IgD-negative memory B cell (primary cell): Measurements from ENCODE around the gene KIF17. TPM values are rescaled to one million over a fixed set of nuclear protein-coding genes. Genes with fewer than 3 reads are reported as not detected.

Source experiments
- H3K27ac Mint-ChIP-seq, 3 donors: one replicate each; pipeline ENCODE4 v1.8.0; 2020 to 2022; ENCODE audit warnings: mild to moderate bottlenecking in 3 of 3, mixed read lengths in 3 of 3, moderate library complexity in 1 of 3
- H3K27me3 Mint-ChIP-seq: one replicate; pipeline ENCODE4 v1.8.0; 2021; ENCODE audit warnings: mixed read lengths
- H3K36me3 Mint-ChIP-seq: one replicate; pipeline ENCODE4 v1.8.0; 2020; ENCODE audit warnings: mild to moderate bottlenecking, mixed read lengths
- H3K4me1 Mint-ChIP-seq, 3 donors: one replicate each; pipeline ENCODE4 v1.8.0; 2020 to 2022; ENCODE audit warnings: mixed read lengths in 3 of 3, mild to moderate bottlenecking in 1 of 3
- H3K4me3 Mint-ChIP-seq, 4 donors: one replicate each; pipeline ENCODE4 v1.8.0; 2020 to 2022; ENCODE audit warnings: mild to moderate bottlenecking in 4 of 4, mixed read lengths in 4 of 4, moderate library complexity in 3 of 4
- H3K9me3 Mint-ChIP-seq, 3 donors: one replicate each; pipeline ENCODE4 v1.8.0; 2020 to 2021; ENCODE audit warnings: mixed read lengths in 3 of 3, mild to moderate bottlenecking in 1 of 3
- polyA plus RNA-seq: library from polyadenylated mRNA; unstranded; fragments of 300-500 nt; fragmentation: Illumina TruSeq; gene quantifications from one replicate; pipeline ENCODE4 v1.2.3, GENCODE V29; 2021

Gene KIF17
- polyA plus RNA-seq, 1 donor from 2014 or later = not detected

GRCh38 chr1:20710469-20711284 is 7.1 kb downstream of the KIF17 start:
- Mint-ChIP-seq H3K4me1 (no peaks in the 10 kb centered on the region), H3K4me3 (no peak overlapping the region), H3K27me3 (peaks cover 10% of the 10 kb centered on the region), H3K9me3 (peaks cover 0 to 2% (median 0%) of the 10 kb centered on the region in 3 donors), H3K36me3 (no peaks in the 10 kb centered on the region), H3K27ac (peak overlapping the region in 1 of 3 donors; percentile 35)

DNA sequence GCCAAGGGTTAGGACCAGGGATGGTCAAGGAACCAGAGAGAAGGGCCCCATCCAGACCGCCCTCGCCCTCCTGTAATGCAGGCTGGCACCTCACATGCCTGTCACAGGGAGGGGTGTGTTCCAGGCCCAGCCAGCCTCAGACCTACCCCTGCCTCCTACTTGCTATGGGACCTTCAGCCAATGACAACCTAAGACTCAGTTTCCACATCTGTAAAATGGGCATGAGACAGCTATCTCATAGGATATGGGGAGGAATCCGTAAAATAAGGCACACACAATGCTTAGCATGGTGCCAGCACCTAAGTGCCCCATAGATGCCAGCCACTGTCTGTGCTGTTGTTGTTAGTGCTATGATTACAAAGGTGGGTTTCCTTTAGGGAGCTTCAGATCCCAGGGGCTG is 7.9 kb downstream of the KIF17 start:
- no peak overlapping the region for H3K27ac Mint-ChIP-seq
- peaks cover 7% of the 10 kb centered on the region for H3K27me3 Mint-ChIP-seq
- H3K4me1 Mint-ChIP-seq = no peaks in the 10 kb centered on the region
- H3K4me3 Mint-ChIP-seq = no peak overlapping the region
- H3K9me3 Mint-ChIP-seq = peaks cover 0 to 2% (median 0%) of the 10 kb centered on the region in 3 donors
- no peaks in the 10 kb centered on the region for H3K36me3 Mint-ChIP-seq

DNA sequence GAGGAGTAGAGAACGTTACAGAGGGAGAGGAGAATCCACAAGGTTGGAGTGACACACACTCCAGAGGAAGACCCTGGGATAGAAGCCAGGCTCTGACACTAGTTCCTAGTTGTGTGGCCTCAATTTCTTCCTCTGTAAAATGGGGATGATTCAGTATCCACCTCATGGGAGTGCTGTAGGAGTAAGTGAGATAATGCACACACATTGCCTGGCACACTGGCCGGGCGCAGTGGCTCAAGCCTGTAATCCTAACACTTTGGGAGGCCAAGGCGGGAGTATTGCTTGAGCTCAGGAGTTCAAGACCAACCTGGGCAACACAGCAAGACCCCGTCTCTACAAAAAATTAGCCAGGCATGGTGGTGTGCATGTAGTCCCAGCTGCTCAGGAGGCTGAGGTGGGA is 8.9 kb downstream of the KIF17 start:
- no peak overlapping the region for H3K27ac Mint-ChIP-seq
- H3K36me3 Mint-ChIP-seq = no peaks in the 10 kb centered on the region
- no peak overlapping the region for H3K4me3 Mint-ChIP-seq
- H3K27me3 Mint-ChIP-seq = peaks cover 7% of the 10 kb centered on the region
- H3K4me1 Mint-ChIP-seq = no peaks in the 10 kb centered on the region
- H3K9me3 Mint-ChIP-seq = peaks cover 0 to 2% (median 0%) of the 10 kb centered on the region in 3 donors

DNA sequence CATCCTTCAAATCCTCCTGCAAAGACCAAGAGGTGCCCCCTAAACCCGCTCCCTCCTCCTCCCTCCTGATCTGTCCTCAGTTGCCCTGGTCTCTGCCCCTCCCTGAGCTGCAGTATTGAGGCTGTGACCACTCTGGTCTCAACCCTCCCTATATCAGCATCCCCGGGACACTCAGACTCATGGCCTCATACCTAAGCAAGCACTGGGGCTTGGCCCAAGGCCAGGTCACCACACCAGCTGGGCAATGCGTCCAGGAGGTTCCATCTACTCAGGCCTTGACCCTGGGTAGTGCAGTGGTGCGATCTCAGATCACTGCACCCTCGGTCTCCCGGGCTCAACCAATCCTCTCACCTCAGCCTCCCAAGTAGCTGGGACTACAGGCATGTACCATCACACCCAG is 9.8 kb downstream of the KIF17 start:
- no peaks in the 10 kb centered on the region for H3K36me3 Mint-ChIP-seq
- no peaks in the 10 kb centered on the region for H3K4me1 Mint-ChIP-seq
- peaks cover 0 to 2% (median 0%) of the 10 kb centered on the region in 3 donors for H3K9me3 Mint-ChIP-seq
- no peak overlapping the region for H3K4me3 Mint-ChIP-seq
- H3K27ac Mint-ChIP-seq = peak overlapping the region in 1 of 3 donors; percentile 80
- peaks cover 5% of the 10 kb centered on the region for H3K27me3 Mint-ChIP-seq

DNA sequence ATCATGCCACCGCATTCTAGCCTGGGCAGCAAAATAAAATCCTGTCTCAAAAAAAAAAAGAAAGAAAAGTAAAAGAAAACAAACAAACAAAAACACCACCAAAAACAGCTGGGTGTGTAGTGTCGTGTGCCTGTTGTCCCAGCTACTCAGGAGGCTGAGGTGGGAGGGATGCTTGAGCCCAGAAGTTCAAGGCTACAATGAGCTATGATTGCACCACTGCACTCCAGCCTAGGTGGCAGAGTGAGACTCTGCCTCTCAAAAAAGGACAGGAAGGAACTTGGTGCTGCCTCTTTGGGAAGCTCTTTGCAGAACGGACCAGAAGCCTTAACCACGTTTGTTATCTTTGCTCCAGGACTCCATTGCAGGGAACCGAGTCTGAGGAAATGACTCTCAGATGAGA is 11.0 kb downstream of the KIF17 start:
- H3K4me3 Mint-ChIP-seq = no peak overlapping the region
- H3K27me3 Mint-ChIP-seq = peaks cover 5% of the 10 kb centered on the region
- H3K36me3 Mint-ChIP-seq = no peaks in the 10 kb centered on the region
- H3K27ac Mint-ChIP-seq = no peak overlapping the region
- no peaks in the 10 kb centered on the region for H3K4me1 Mint-ChIP-seq
- peaks cover 0 to 2% (median 0%) of the 10 kb centered on the region in 3 donors for H3K9me3 Mint-ChIP-seq

DNA sequence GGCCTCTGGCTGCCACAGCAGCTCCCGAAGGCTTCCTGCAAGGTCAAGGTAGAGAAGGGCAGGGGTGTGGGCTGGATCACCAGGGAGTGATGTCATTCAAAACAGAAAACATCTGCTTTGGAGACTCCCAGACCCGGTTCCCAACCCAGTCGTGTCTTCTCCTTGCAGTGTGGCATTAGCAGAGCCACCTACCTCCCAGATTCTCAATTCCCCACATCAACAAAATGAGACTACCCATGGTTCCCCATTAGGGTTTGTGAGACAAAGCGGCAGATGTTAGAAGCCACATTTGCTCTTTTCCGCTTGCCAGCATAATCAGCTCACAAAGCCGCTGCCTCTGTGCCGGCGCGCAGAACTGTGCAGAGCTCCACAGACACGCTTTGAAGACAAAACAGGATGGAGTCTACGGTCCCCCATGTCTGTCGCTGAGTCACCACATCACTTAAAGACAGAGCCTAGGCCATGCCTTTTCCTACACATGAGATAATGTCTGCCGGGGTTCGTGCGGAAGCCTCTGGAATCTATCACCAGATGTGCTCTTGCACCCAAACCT is 12.5 kb downstream of the KIF17 start:
- no peaks in the 10 kb centered on the region for H3K36me3 Mint-ChIP-seq
- no peak overlapping the region for H3K4me3 Mint-ChIP-seq
- H3K4me1 Mint-ChIP-seq = no peaks in the 10 kb centered on the region
- no peak overlapping the region for H3K27ac Mint-ChIP-seq
- H3K9me3 Mint-ChIP-seq = peaks cover 0 to 2% (median 0%) of the 10 kb centered on the region in 3 donors
- peaks cover 5% of the 10 kb centered on the region for H3K27me3 Mint-ChIP-seq

DNA sequence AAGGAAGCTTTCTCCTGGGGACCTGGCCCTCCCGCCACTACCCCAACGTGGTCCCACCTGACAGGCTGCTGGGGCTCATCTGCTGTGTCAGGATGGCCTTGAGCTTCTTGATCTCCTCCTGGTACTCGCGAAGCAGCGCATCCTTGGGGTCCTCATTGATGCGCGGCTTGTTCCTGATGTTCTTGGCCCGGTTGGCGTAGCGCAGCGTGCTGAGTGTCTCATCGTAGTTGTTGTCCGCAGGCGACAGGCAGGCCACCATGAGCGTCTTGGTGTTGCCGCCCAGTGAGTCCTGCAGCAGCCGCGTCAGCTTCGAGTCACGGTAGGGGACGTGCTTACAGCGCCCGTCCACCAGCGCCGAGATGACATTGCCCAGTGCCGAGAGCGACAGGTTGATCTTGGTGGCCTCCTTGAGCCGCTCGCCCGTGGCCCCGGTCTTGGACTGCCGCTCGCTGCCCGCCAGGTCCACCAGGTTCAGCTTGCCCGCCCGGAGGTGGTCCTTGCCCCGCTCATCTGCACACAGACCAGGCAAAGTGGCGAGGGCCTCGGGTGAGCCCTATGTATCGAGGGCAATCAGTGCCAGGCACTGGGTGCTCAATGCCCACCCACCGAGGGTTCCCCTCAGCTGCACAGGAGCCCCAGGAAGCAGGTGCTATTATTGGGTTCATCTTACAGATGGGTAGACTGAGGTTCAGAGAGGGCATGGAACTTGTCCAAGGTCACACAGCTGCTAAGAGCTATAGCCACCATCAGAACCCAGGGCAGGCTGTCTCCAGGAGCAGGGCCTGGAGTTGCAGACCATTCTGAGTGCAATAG is 13.2 kb downstream of the KIF17 start:
- no peaks in the 10 kb centered on the region for H3K4me1 Mint-ChIP-seq
- peak overlapping the region in 1 of 3 donors; percentile 46 for H3K27ac Mint-ChIP-seq
- H3K9me3 Mint-ChIP-seq = peaks cover 0 to 2% (median 0%) of the 10 kb centered on the region in 3 donors
- H3K27me3 Mint-ChIP-seq = peaks cover 2% of the 10 kb centered on the region
- no peak overlapping the region for H3K4me3 Mint-ChIP-seq
- no peaks in the 10 kb centered on the region for H3K36me3 Mint-ChIP-seq

DNA sequence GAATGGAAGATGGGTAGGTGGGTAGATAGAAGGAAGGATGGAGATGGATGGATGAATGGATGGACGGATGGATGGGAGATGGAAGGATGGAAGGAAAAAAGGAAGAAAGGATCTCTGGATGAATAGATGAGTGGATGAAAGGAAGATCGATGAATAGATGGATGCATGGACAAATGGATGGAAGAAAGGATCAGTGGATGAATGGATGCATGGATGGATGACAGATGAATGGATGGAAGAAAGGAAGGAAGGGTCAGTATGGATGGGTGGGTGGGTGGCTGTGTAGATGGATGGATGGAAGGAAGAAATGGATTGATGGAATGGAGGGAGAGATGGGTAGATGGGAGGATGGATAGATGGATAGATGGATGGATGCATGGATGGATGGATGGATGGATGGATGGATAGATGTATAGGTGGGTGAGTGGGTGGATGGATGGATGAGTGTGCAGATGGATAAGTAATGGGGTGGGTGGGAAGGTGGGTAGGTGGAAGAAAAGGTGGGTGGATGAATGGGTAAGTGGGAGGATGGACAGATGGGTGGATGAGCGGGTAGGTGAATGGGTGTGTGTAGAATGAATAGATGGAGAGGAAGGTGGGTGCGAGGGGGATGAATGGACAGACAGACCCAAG is 14.6 kb downstream of the KIF17 start:
- Mint-ChIP-seq H3K4me1 (no peaks in the 10 kb centered on the region), H3K9me3 (peaks cover 0 to 2% (median 0%) of the 10 kb centered on the region in 3 donors), H3K27me3 (no peaks in the 10 kb centered on the region), H3K27ac (no peak overlapping the region), H3K4me3 (no peak overlapping the region), H3K36me3 (no peaks in the 10 kb centered on the region)

- Mint-ChIP-seq H3K27me3 (no peaks in the 10 kb centered on the region), H3K27ac (no peak overlapping the region), H3K36me3 (no peaks in the 10 kb centered on the region), H3K4me3 (no peak overlapping the region), H3K9me3 (peaks cover 0 to 2% (median 0%) of the 10 kb centered on the region in 3 donors), H3K4me1 (no peaks in the 10 kb centered on the region)
These were observed 15.4 kb downstream of the KIF17 start for GRCh38 chr1:20702416-20702815.

DNA sequence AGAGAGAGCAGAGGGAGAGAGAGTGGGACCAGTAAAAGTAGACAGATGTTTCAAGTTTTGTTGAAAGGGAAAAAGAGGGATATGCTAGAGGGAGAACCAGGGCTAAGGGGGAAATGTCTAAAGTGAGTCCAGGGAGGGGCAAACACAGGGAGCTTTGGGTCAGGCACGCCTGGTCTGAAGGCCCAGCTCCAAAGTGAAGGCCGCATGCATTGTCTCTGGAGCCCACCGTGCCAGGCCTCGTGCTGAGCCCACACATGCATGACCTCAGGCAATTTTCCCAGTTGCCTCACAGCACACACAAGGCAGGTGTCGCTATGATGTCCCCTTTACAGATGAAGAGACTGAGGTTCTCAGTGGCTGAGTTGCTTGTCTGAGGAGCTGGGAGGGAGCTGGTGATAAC is 16.0 kb downstream of the KIF17 start:
- no peak overlapping the region for H3K4me3 Mint-ChIP-seq
- H3K36me3 Mint-ChIP-seq = no peaks in the 10 kb centered on the region

DNA sequence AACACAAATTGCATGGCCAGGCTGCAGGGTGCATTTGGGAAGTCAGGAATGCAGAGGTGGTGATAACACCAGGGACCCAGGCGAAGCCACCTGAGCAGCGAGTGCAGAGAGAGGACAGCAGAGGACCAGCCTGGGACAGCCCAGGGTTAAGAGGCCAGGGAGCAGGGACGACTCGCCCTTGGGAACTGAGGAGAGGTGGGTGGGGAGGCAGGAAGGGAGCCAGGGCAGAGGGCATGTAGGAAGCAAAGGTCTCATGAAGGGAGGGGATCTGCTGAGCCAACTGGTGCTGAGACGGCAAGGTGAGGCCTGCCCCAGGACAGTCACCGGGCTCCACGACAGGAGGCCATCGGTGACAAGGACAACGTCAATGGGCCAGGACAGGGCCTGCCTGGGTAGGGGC is 16.4 kb downstream of the KIF17 start:
- Mint-ChIP-seq H3K9me3 (no peaks in the 10 kb centered on the region), H3K27me3 (no peaks in the 10 kb centered on the region), H3K4me1 (peaks cover 0 to 3% (median under 1%) of the 10 kb centered on the region in 3 donors), H3K27ac (no peak overlapping the region), H3K4me3 (no peak overlapping the region), H3K36me3 (no peaks in the 10 kb centered on the region)

More for the DNA sequence above, 16.0 kb downstream of the KIF17 start:
- Mint-ChIP-seq H3K4me1 (peaks cover 0 to 1% (median 0%) of the 10 kb centered on the region in 3 donors), H3K27ac (no peak overlapping the region), H3K27me3 (no peaks in the 10 kb centered on the region), H3K9me3 (no peaks in the 10 kb centered on the region)

DNA sequence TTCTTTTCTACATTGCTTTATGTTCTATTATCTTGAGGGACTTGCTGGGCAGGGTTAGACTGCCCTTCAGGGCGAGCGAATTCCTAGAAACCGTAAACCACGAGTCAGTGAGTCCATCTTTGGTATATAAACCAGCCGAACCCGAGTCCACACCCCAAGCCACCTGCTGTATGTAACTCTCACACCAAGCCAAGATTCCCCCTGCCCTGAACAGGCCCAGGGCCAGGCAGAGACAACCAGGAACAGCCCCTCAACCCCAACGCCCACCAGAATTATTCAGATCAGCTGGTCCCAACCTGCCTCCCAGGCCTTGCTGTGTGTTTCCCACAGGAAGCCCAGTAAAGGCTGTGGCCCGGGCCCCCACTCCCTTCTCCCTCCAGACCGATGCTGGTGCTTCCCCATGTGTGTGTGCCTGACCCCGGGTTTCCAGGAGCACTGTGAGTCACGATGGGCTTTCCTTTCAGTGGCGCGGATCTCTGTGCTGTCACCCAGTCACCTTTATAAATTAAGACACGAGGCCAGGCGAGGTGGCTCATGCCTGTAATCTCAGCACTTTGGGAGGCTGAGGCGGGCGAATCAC is 17.1 kb downstream of the KIF17 start:
- peaks cover 4 to 7% (median 4%) of the 10 kb centered on the region in 3 donors for H3K4me1 Mint-ChIP-seq
- no peaks in the 10 kb centered on the region for H3K36me3 Mint-ChIP-seq
- no peaks in the 10 kb centered on the region for H3K9me3 Mint-ChIP-seq
- H3K4me3 Mint-ChIP-seq = peak overlapping the region in 1 of 4 donors; percentile 47
- H3K27me3 Mint-ChIP-seq = no peaks in the 10 kb centered on the region
- H3K27ac Mint-ChIP-seq = no peak overlapping the region

GRCh38 chr1:20699558-20699957 is 18.2 kb downstream of the KIF17 start:
- Mint-ChIP-seq H3K4me1 (peaks cover 4 to 8% (median 4%) of the 10 kb centered on the region in 3 donors), H3K27me3 (no peaks in the 10 kb centered on the region), H3K4me3 (no peak overlapping the region), H3K9me3 (no peaks in the 10 kb centered on the region), H3K36me3 (no peaks in the 10 kb centered on the region), H3K27ac (no peak overlapping the region)

DNA sequence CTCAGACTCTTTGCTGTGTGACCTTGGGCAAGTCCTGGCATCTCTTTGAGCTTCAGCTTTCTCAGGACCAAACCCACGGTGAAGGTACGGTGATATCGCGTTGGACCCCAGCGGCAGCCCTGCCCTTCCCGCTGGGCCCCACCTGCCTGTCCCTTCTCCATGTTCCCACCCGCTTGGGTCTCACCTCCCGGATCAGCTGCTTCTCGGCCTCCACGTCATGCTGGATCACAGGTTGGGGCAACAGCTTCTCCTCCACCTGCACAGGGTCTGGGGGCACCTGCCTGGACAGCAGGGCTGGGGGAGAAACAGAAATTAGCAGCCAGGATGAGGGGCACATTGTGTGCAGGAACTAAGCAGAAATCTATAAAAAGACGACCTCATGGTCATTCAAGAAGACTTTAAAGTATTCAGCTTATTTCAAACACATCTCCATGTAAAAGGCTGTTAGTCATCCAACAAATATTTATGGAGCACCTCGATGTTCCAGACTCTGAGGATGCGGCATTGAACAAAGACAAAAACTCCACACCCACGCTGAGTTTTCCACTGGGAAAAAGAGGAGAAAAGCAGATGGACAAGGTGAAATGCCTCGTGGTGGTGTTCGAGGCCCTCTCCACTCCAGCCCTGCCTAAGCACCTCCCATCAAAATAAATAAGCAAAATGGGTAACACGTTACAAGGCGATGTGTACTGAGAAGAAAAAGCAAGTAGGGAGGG is 19.5 kb downstream of the KIF17 start:
- H3K9me3 Mint-ChIP-seq = no peaks in the 10 kb centered on the region
- no peak overlapping the region for H3K27ac Mint-ChIP-seq
- peaks cover 4 to 10% (median 4%) of the 10 kb centered on the region in 3 donors for H3K4me1 Mint-ChIP-seq
- H3K4me3 Mint-ChIP-seq = peak overlapping the region in 1 of 4 donors; percentile 17
- no peaks in the 10 kb centered on the region for H3K36me3 Mint-ChIP-seq
- H3K27me3 Mint-ChIP-seq = peaks cover 2% of the 10 kb centered on the region
